ENCODE data around the gene TSEN54. TPM values are rescaled to one million over a fixed set of nuclear protein-coding genes. Genes with fewer than 3 reads are reported as not detected.

Gene TSEN54
- total and polyA plus RNA-seq, 2 experiments from 2014 or later, result 45.9 to 62.5 TPM

DNA sequence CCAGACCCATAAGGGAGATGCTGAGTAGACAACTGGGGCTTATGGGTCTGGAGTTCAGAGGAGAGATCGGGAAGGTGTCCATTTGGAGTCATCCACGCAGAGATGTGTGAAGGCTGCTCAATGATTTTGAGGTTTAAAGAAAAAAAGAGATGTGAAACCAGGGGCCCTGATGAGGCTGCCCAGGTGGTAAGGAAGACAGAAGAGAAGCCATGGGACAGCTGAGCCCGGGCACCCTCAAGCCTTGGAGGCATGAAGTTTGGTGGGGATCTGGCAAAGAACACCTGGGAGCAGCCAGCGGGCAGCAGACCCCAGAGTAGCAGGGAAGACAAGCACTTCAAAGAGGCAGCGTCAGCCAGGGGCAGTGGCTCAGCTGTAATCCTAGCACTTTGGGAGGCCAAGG, 50.5 kb downstream of the TSEN54 start (continued):
- TF ChIP-seq, protein P1, sequence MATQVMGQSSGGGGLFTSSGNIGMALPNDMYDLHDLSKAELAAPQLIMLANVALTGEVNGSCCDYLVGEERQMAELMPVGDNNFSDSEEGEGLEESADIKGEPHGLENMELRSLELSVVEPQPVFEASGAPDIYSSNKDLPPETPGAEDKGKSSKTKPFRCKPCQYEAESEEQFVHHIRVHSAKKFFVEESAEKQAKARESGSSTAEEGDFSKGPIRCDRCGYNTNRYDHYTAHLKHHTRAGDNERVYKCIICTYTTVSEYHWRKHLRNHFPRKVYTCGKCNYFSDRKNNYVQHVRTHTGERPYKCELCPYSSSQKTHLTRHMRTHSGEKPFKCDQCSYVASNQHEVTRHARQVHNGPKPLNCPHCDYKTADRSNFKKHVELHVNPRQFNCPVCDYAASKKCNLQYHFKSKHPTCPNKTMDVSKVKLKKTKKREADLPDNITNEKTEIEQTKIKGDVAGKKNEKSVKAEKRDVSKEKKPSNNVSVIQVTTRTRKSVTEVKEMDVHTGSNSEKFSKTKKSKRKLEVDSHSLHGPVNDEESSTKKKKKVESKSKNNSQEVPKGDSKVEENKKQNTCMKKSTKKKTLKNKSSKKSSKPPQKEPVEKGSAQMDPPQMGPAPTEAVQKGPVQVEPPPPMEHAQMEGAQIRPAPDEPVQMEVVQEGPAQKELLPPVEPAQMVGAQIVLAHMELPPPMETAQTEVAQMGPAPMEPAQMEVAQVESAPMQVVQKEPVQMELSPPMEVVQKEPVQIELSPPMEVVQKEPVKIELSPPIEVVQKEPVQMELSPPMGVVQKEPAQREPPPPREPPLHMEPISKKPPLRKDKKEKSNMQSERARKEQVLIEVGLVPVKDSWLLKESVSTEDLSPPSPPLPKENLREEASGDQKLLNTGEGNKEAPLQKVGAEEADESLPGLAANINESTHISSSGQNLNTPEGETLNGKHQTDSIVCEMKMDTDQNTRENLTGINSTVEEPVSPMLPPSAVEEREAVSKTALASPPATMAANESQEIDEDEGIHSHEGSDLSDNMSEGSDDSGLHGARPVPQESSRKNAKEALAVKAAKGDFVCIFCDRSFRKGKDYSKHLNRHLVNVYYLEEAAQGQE (IDR thresholded peaks at IDR 0.05; ENCODE audit: unreplicated experiment), result no peak
- TF ChIP-seq ZNF114 (CRISPR knock-in tag; IDR thresholded peaks at IDR 0.05) (no peak), JUNB (IDR thresholded peaks at IDR 0.05; ENCODE audit: unreplicated experiment) (no peak), EZH2 (IDR thresholded peaks at IDR 0.05; ENCODE audit: low read depth, unreplicated experiment) (no peak), STAT1 (IDR thresholded peaks at IDR 0.05; ENCODE audit: unreplicated experiment) (no peak), POLR2AphosphoS5 (IDR thresholded peaks at IDR 0.05; ENCODE audit: low read depth) (no peak), CREB1 (CRISPR knock-in tag; IDR thresholded peaks at IDR 0.05; ENCODE audit: low read depth) (no peak), NANOG (IDR thresholded peaks at IDR 0.05; ENCODE audit: borderline replicate concordance) (no peak)
- TF ChIP-seq, protein P2, sequence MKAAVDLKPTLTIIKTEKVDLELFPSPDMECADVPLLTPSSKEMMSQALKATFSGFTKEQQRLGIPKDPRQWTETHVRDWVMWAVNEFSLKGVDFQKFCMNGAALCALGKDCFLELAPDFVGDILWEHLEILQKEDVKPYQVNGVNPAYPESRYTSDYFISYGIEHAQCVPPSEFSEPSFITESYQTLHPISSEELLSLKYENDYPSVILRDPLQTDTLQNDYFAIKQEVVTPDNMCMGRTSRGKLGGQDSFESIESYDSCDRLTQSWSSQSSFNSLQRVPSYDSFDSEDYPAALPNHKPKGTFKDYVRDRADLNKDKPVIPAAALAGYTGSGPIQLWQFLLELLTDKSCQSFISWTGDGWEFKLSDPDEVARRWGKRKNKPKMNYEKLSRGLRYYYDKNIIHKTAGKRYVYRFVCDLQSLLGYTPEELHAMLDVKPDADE (IDR thresholded peaks at IDR 0.05), result no peak

DNA sequence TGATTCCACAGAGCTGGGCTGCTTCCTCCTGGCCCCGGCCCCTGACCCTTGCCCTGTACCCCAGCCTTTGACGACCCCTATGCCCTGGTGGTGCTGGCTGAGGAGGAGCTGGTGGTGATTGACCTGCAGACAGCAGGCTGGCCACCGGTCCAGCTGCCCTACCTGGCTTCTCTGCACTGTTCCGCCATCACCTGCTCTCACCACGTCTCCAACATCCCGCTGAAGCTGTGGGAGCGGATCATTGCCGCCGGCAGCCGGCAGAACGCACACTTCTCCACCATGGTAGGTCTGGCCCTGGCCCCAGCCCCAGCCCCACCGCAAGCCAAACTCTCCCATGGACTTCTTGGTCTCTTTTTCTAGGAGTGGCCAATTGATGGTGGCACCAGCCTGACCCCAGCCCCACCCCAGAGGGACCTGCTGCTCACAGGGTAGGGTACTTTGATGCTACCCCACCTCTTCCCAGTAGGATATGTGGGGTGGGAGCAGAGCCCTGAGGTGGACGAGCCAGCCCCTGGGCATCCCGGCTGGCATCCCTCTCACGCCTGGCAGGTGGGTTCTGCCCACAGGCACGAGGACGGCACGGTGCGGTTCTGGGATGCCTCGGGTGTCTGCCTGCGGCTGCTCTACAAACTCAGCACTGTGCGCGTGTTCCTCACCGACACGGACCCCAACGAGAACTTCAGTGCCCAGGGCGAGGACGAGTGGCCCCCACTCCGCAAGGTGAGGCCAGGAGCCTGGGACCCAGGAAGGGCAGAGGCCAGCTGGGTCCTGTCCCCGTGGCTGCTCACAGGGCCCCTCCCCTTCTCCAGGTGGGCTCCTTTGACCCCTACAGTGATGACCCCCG, 52.3 kb downstream of the TSEN54 start:
- no peak overlapping the region for H3K27ac Mint-ChIP-seq
- Histone ChIP-seq H3K9me2 (ENCODE audit: insufficient read depth) (no peaks in the 10 kb centered on the region), H3K4me1 (ENCODE audit: insufficient read depth) (no peaks in the 10 kb centered on the region), H4K20me1 (replicated peaks; ENCODE audit: insufficient read depth) (no peaks in the 10 kb centered on the region), H3K4me2 (no peak overlapping the region), H3K79me2 (replicated peaks; ENCODE audit: insufficient read depth) (no peaks in the 10 kb centered on the region), H3K4me3 (no peak overlapping the region), H3K36me3 (ENCODE audit: insufficient read depth) (no peaks in the 10 kb centered on the region), H2AFZ (no peak overlapping the region), H3F3A (replicated peaks; ENCODE audit: low read depth) (no peaks in the 10 kb centered on the region), H3K27ac (ENCODE audit: low read depth) (no peak overlapping the region), H3K27me3 (ENCODE audit: insufficient read depth) (no peaks in the 10 kb centered on the region)
- H3K27me3 Mint-ChIP-seq (ENCODE audit: insufficient read depth, low read depth, poor library complexity), result peaks cover 3% of the 10 kb centered on the region
- ATAC-seq (no peak), DNase-seq (ENCODE audit: low spot score) (no peak)
- no peaks in the 10 kb centered on the region for H3K4me1 Mint-ChIP-seq
- no peak overlapping the region for H3K4me3 Mint-ChIP-seq
- no peaks in the 10 kb centered on the region for H3K9me3 Mint-ChIP-seq
- H3K36me3 Mint-ChIP-seq (ENCODE audit: low read depth), result peaks cover 3% of the 10 kb centered on the region; the same call in 1 of the 3 replicates
- TF ChIP-seq JUNB (IDR thresholded peaks at IDR 0.05; ENCODE audit: unreplicated experiment), result no peak
- TF ChIP-seq, protein P1 (IDR thresholded peaks at IDR 0.05; ENCODE audit: unreplicated experiment), result no peak
- TF ChIP-seq, protein P2 (IDR thresholded peaks at IDR 0.05), result no peak
- TF ChIP-seq STAT1 (IDR thresholded peaks at IDR 0.05; ENCODE audit: unreplicated experiment), result no peak
- no peak for TF ChIP-seq EZH2phosphoT487 (IDR thresholded peaks at IDR 0.05; ENCODE audit: unreplicated experiment)
- no peak for TF ChIP-seq ZNF331 (CRISPR knock-in tag; IDR thresholded peaks at IDR 0.05; ENCODE audit: low read depth)

Data from GM23338 (cell line).